Glutamatergic neuron (in vitro differentiated cells): ENCODE measurements around the gene TIGD2. TPM values are rescaled to one million over a fixed set of nuclear protein-coding genes. Genes with fewer than 3 reads are reported as not detected.

Experiments used
- DNase-seq: peaks from one replicate; pipeline ENCODE4 v3.0.0; 2022
- H3K27ac Mint-ChIP-seq: one replicate; pipeline ENCODE4 v1.8.0; 2020; ENCODE audit warnings: mild to moderate bottlenecking, mixed read lengths, inconsistent platforms; ENCODE audit not compliant: unreplicated experiment
- H3K27me3 Mint-ChIP-seq: one replicate; pipeline ENCODE4 v1.8.0; 2020; ENCODE audit warnings: mild to moderate bottlenecking, moderate library complexity, mixed read lengths, inconsistent platforms; ENCODE audit not compliant: unreplicated experiment
- H3K36me3 Mint-ChIP-seq: one replicate; pipeline ENCODE4 v1.8.0; 2020; ENCODE audit warnings: mild to moderate bottlenecking, mixed read lengths, inconsistent platforms; ENCODE audit not compliant: unreplicated experiment
- H3K4me1 Mint-ChIP-seq: one replicate; pipeline ENCODE4 v1.8.0; 2020; ENCODE audit warnings: mild to moderate bottlenecking, low read depth, mixed read lengths, inconsistent platforms; ENCODE audit not compliant: unreplicated experiment
- H3K4me3 Mint-ChIP-seq: one replicate; pipeline ENCODE4 v1.8.0; 2020; ENCODE audit warnings: mild to moderate bottlenecking, mixed read lengths, inconsistent platforms; ENCODE audit not compliant: unreplicated experiment
- H3K9me3 Mint-ChIP-seq: one replicate; pipeline ENCODE4 v1.8.0; 2020; ENCODE audit warnings: mild to moderate bottlenecking, moderate library complexity, mixed read lengths, inconsistent platforms; ENCODE audit not compliant: unreplicated experiment
- CTCF ChIP-seq: fragments of 200-600 bp; sonication (generic); IDR thresholded peaks from one replicate; pipeline ENCODE4 v1.5.0; 2021; ENCODE audit not compliant: partially characterized antibody, unreplicated experiment
- total RNA-seq: library from RNA; stranded (reverse); fragmentation: NEBNext Ultra II Directional; extraction: Animal tissue kit (Norgen Biotek cat#: 25700); gene quantifications from one replicate; pipeline ENCODE4 v1.2.1, GENCODE V29; 2021; ENCODE audit not compliant: unreplicated experiment

Gene TIGD2
- total RNA-seq, 1 donor from 2014 or later, result 18.4 TPM

- H3K4me3 Mint-ChIP-seq, result no peak overlapping the region
- H3K9me3 Mint-ChIP-seq, result peaks cover 2% of the 10 kb centered on the region
- peaks cover 6% of the 10 kb centered on the region for H3K27me3 Mint-ChIP-seq
- DNase-seq, result no peak
- no peaks in the 10 kb centered on the region for H3K36me3 Mint-ChIP-seq
- peaks cover 17% of the 10 kb centered on the region for H3K4me1 Mint-ChIP-seq
- no peak overlapping the region for H3K27ac Mint-ChIP-seq
- TF ChIP-seq CTCF, result no peak
Measured at GRCh38 chr4:89160806-89161205, 49.5 kb downstream of the TIGD2 start.

- H3K4me1 Mint-ChIP-seq, result peaks cover 8% of the 10 kb centered on the region
- peaks cover 4% of the 10 kb centered on the region for H3K27me3 Mint-ChIP-seq
- no peak for DNase-seq
- H3K9me3 Mint-ChIP-seq, result no peaks in the 10 kb centered on the region
- H3K27ac Mint-ChIP-seq, result no peak overlapping the region
- H3K36me3 Mint-ChIP-seq, result no peaks in the 10 kb centered on the region
- TF ChIP-seq CTCF, result no peak
- H3K4me3 Mint-ChIP-seq, result no peak overlapping the region
Measured at GRCh38 chr4:89161841-89162240, 50.5 kb downstream of the TIGD2 start.

GRCh38 chr4:89162496-89162895 is 51.2 kb downstream of the TIGD2 start:
- Mint-ChIP-seq H3K36me3 (no peaks in the 10 kb centered on the region), H3K27me3 (peaks cover 4% of the 10 kb centered on the region), H3K27ac (no peak overlapping the region), H3K4me1 (peaks cover 7% of the 10 kb centered on the region), H3K9me3 (no peaks in the 10 kb centered on the region), H3K4me3 (no peak overlapping the region)
- DNase-seq, result no peak
- TF ChIP-seq CTCF, result no peak

GRCh38 chr4:89162987-89163386 is 51.7 kb downstream of the TIGD2 start:
- Mint-ChIP-seq H3K27me3 (peaks cover 3% of the 10 kb centered on the region), H3K9me3 (no peaks in the 10 kb centered on the region), H3K4me3 (no peak overlapping the region), H3K27ac (no peak overlapping the region), H3K4me1 (peaks cover 2% of the 10 kb centered on the region), H3K36me3 (no peaks in the 10 kb centered on the region)
- TF ChIP-seq CTCF, result no peak
- no peak for DNase-seq

- no peak overlapping the region for H3K4me3 Mint-ChIP-seq
- peaks cover 2% of the 10 kb centered on the region for H3K27me3 Mint-ChIP-seq
- no peak for TF ChIP-seq CTCF
- H3K36me3 Mint-ChIP-seq, result no peaks in the 10 kb centered on the region
- H3K4me1 Mint-ChIP-seq, result no peaks in the 10 kb centered on the region
- H3K9me3 Mint-ChIP-seq, result no peaks in the 10 kb centered on the region
- no peak overlapping the region for H3K27ac Mint-ChIP-seq
- DNase-seq, result no peak
Measured at GRCh38 chr4:89164400-89164799, 53.1 kb downstream of the TIGD2 start.

Other genes with a start within 250 kb of the TIGD2 start
- gene FAM13A, start 54.3 kb upstream of the TIGD2 start, total RNA-seq, result 51.2 TPM
- gene GPRIN3, start 196.3 kb downstream of the TIGD2 start, total RNA-seq, result 94.3 TPM